Erythroblast (primary cell): ENCODE data around the gene FLT4.

Source experiments
- DNase-seq, 2 experiments: peaks; one replicate each; lab custom pipeline; 2025; lab: John Stamatoyannopoulos, UW
- GATA1 ChIP-seq: IDR thresholded peaks from 2 replicates; pipeline ENCODE4 v1.6.1; 2011; ENCODE audit warnings: low read depth, mild to moderate bottlenecking, control low read depth, low read length, moderate library complexity
- POLR2A ChIP-seq: IDR thresholded peaks from 2 replicates; pipeline ENCODE4 v1.6.1; 2011; ENCODE audit warnings: mild to moderate bottlenecking, low read length

The FLT4 gene

DNA sequence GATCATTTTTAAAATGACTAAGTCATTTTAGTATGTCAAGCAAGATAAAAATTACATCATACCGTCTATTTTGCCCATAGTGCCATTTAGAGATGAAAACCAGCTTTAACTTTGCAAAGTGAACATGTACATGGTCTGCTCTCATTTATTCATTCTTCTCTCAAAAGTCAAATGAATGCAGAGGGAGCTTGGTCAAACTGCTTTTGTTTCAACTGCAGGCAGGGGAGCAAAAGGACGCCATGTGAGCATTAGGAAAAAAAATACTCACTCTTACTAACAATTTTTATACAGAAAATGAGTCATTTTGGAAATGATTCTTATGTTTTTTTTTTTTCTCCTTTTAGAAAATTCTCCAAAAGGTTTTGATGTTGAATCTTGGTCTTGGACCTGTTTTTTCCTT is 73.8 kb downstream of the FLT4 start:
- peak in 1 of 2 experiments; percentile 17 for DNase-seq
- TF ChIP-seq POLR2A = no peak
- no peak for TF ChIP-seq GATA1

DNA sequence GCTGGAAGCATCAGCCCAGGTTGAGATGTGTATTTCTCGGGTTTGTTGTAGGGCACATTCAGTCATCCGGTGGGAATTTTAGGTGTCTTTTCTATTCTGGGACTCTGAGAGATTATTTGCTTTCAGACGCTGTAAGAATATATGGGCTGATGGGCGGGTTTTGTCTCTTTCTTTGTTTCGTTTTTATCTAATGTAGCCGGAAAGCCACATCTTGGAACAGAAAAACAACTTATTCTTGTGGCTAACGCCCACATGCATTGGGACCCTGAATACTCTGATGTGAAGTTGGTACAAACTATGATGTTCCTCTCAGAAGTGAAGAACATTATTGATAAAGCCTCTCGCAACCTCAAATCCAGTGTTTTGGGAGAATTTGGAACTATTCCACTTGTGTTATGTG is 80.5 kb downstream of the FLT4 start:
- TF ChIP-seq POLR2A = no peak
- no peak for TF ChIP-seq GATA1
- DNase-seq = no peak

DNA sequence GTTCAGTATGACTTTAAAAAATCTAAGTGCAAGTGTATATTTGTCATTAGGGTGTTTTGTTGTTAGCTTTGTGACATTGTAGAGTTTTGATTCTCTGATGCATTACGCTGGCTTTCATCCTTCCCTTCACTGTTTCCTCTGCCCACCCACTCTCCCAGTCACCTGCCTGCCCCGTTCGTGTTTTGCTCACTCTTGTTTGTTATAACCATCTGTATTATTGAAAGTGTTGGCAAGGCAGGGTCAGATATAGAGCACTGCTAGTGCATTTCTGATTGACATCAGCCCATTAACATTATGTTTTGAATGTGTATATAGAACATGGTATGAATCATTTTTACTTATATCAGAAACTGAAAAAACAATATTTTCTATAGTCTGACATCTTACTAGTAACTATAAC is 85.4 kb downstream of the FLT4 start:
- no peak for DNase-seq
- TF ChIP-seq GATA1 = no peak
- no peak for TF ChIP-seq POLR2A

DNA sequence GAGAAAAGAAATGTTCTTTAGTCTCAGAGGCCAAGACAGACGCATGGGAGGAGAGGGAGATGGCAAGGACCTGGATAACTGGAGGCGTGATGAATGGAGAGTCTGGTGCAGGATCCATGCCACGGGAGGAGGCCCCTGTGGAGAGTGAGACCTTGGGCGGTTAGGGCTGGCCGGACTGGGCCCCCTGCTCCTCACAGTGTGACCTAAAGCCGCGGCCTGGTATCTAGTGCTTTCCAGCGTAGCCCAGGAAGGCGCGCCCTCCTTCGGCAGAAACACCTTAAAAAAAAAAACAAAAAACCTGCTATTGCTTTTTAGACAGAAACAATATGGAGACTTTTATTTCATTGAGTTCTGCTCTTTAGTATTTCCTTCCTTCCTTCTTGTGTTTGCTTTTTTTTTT is 91.2 kb downstream of the FLT4 start:
- peak; percentile 29 to 50 for DNase-seq
- TF ChIP-seq POLR2A (no peak), GATA1 (no peak)

DNA sequence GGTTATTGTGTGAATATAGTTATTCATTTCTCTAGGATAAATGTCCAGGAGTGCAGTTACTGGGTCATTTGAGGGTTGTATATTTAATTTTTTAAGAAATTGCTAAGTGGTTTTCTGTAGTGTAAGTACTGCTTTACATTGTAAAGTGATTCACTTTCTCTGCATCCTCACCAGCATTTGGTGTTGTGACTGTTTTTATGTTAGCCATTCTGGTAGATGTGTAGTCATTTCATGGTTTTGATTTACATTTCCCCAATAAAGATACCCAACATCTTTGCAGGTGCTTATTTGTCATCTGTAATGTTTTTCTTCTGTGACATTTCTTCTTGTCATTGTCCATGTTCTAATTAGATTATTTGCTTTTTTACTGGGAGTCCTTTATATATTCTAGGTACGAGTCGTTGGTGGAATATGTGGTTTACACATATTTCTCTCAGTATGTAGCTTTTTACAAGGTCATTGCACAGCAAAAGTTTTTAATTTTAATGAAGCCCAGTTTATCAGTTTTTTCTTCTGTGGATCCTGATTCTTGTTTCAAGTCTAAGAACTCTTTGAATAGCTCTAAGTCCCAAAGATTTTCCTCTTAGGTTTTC is 92.1 kb downstream of the FLT4 start:
- no peak for TF ChIP-seq GATA1
- TF ChIP-seq POLR2A = no peak
- no peak for DNase-seq

DNA sequence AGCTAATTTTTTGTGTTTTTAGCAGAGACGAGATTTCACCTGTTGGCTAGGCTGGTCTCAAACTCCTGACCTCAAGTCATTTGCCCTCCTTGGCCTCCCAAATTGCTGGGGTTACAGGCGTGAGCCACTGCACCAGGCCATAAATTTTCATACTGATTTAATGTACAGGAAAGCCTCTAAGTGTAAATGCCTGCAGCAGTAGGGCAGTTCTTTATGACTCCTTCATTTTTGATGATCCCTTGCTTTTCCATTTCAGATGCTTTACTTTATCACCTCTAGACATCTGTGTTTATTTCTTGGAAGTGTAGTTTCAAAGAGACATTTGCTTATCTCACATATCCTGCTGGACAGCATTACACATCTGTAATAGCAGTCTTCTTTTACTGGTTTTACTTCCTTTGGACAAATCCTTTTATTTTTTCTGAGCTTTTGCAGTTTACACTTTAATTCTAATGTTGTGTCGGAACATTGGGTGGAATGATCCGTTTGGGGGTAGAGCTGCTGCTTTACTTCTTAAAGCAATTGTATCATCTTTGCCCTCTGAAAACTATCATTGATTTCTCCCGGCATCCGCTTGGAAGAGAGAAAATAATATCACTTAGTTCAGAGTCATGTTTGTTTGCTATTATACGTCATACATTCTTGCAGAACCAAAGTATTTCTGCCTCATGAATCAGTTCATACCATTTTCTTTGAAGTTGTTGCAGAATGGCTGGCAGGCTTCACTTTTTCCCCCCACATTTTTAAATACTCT is 94.1 kb downstream of the FLT4 start:
- TF ChIP-seq GATA1 (no peak), POLR2A (peak; percentile 33)
- DNase-seq = peak; percentile 81 to 90

DNA sequence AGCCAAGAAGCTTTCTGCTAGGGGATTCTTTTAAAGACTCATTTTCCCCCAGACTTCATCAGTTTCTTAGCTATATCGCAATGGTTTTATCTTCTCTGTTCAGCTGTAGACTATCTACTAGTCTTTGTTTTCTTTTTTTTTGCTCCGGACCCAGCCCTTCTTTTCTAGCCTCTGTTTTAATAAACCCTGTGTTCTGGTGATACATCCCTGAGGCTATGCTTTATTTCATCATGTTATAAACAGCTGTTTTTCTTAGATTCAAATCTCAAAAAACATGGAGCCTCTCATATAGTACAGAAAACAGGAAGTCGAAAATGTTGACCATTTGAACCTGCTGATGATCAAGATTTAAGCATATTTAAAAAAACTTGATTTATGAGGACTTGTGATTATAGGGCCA is 95.9 kb downstream of the FLT4 start:
- no peak for TF ChIP-seq GATA1
- no peak for TF ChIP-seq POLR2A
- DNase-seq = peak; percentile 83 to 92
